AG09309 (cell line): ENCODE data around the gene ZEB2.

Experiments used
- DNase-seq: peaks from one replicate; pipeline ENCODE4 v3.0.0-alpha.2; 2010; ENCODE audit warnings: low read depth
- H3K4me3 ChIP-seq: 2 replicates; pipeline ENCODE4 v1.5.1; 2011; ENCODE audit warnings: mild to moderate bottlenecking, low read depth, low read length, moderate library complexity; ENCODE audit not compliant: control insufficient read depth
- CTCF ChIP-seq: IDR thresholded peaks from 2 replicates; pipeline ENCODE4 v1.5.1; 2011; ENCODE audit warnings: mild to moderate bottlenecking, low read depth, low read length, inconsistent platforms; ENCODE audit not compliant: insufficient read depth, control insufficient read depth; ENCODE audit errors: missing control alignments

ZEB2 gene

GRCh38 chr2:144419218-144419617, 100.7 kb downstream of the ZEB2 start:
- no peak for TF ChIP-seq CTCF
- no peak overlapping the region for H3K4me3 ChIP-seq
- no peak for DNase-seq

GRCh38 chr2:144415386-144415785, 104.5 kb downstream of the ZEB2 start:
- no peak for DNase-seq
- no peak for TF ChIP-seq CTCF
- no peak overlapping the region for H3K4me3 ChIP-seq

DNA sequence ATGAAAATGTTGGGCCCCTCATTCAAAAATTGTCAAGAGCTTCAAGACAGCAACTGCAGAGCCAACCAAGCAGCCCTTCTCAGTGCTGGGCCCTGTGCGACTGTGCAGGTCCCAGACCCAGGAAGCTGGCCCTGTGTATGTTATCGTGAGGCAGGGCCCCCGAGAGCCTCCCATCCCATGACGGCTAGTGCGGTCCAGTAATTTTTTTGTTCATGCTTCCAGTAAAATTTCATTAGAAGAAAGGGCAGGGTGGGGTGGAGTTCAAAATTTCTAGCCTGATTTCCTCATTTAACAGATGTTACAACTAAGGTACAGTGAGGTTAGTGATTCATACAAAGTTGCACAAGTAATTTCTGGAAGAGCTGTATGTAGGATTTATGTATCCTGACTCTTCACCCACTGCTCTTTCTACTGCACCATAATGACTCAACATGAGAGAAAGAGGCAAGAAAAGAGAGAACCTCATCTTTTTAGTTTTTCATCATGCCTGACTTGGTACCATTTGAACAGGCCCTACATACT, 105.5 kb downstream of the ZEB2 start:
- no peak for TF ChIP-seq CTCF
- H3K4me3 ChIP-seq = no peak overlapping the region
- peak; percentile 96 for DNase-seq

DNA sequence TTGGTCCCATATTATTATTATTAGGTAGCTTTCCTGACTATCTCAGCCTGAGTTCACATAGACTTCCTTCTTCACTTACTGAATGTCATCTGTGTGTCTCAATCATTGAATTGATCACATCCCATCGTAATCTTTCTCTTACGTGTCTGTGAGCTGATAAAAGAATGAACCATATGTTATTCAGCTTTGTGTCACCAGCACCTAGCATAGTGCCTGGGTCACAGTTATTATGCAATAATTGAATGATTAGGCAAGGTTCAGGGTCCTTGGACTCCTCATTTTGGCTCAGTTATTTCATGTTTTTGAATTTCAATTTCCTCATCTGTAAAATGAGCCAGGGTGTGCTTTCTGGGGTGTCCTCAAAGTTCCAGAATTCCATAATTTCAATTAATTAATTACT, 107.2 kb downstream of the ZEB2 start:
- DNase-seq = no peak
- H3K4me3 ChIP-seq = no peak overlapping the region
- no peak for TF ChIP-seq CTCF

GRCh38 chr2:144411473-144411872, 108.4 kb downstream of the ZEB2 start:
- no peak overlapping the region for H3K4me3 ChIP-seq
- DNase-seq = no peak
- no peak for TF ChIP-seq CTCF

DNA sequence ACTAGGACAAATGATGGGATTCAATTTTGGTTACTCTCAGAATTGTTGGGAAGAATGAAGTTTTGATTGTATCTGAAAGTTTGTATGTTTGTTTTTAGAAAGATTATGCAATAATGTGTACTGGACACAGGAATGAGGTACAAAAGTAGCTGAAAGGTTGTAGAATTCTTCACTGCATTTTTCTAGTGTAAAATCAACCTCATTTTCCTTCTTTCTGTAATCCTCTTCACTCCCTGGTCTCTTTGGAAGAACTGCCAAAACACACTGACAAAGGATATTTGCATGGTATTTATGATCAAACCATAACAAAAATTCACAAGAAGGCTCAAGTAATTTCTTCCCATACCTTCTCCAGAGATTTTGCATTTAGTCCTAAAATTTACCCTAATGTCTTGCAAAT, 110.7 kb downstream of the ZEB2 start:
- DNase-seq = no peak

More for the DNA sequence above, 110.7 kb downstream of the ZEB2 start:
- no peak overlapping the region for H3K4me3 ChIP-seq
- no peak for TF ChIP-seq CTCF
